Measurements from ENCODE around the gene SRRM2. TPM values are rescaled to one million over a fixed set of nuclear protein-coding genes. Genes with fewer than 3 reads are reported as not detected.

Gene SRRM2
- total and polyA plus RNA-seq, 4 donors, result 316 to 589 (median 447) TPM

DNA sequence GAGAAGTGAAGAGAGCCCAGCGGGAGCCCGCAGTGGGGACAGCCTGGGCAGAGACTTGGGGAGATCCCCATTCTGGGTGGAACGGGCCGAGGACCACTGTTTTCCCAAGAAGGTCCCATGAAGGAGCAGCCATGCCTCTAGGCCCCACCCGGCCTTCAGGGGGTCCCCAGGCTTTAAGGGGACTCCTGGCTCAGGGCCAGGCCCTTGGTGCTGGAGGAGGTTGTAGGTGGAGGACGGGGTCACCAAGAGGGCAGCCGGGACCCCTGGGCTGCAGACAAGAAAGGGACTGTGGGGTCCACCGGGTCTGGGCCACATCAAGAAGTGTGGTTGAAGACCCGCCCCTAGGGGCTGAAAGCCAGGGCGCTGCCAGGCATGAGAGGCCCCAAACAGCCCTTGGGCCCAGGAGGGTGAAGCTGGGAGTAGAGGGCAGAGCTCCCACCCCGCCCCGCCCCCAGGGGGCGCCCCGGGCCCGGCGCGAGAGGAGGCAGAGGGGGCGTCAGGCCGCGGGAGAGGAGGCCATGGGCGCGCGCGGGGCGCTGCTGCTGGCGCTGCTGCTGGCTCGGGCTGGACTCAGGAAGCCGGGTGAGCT, 64.4 kb downstream of the SRRM2 start, which contains the start of gene PRSS21:
Gene PRSS21, plus strand, starts transcription at position 487 of the 589 bp plus-strand sequence. Its CDS starts 32 bp downstream, at position 519.
- TF ChIP-seq, protein P1, sequence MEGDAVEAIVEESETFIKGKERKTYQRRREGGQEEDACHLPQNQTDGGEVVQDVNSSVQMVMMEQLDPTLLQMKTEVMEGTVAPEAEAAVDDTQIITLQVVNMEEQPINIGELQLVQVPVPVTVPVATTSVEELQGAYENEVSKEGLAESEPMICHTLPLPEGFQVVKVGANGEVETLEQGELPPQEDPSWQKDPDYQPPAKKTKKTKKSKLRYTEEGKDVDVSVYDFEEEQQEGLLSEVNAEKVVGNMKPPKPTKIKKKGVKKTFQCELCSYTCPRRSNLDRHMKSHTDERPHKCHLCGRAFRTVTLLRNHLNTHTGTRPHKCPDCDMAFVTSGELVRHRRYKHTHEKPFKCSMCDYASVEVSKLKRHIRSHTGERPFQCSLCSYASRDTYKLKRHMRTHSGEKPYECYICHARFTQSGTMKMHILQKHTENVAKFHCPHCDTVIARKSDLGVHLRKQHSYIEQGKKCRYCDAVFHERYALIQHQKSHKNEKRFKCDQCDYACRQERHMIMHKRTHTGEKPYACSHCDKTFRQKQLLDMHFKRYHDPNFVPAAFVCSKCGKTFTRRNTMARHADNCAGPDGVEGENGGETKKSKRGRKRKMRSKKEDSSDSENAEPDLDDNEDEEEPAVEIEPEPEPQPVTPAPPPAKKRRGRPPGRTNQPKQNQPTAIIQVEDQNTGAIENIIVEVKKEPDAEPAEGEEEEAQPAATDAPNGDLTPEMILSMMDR (IDR thresholded peaks at IDR 0.05; ENCODE audit: control extremely low read depth, extremely low read depth), result no peak
- Histone ChIP-seq H3K4me1 (ENCODE audit: control insufficient read depth in 5 of 5, insufficient read depth in 5 of 5, low read length in 5 of 5) (no peaks in the 10 kb centered on the region), H3K27me3 (ENCODE audit: control insufficient read depth in 3 of 3, insufficient read depth in 3 of 3, low read length in 2 of 3) (peaks cover 0 to 6% (median 0%) of the 10 kb centered on the region in 3 donors), H3K9me3 (ENCODE audit: control insufficient read depth in 4 of 4, insufficient read depth in 3 of 4, low read length in 3 of 4) (no peaks in the 10 kb centered on the region), H3K9ac (ENCODE audit: insufficient read depth in 1 of 2, low read length in 2 of 2) (no peak within 1 kb of the TSS), H3K36me3 (ENCODE audit: control insufficient read depth in 4 of 4, insufficient read depth in 4 of 4, low read length in 4 of 4) (no peaks in the 10 kb centered on the region), H3K27ac (ENCODE audit: low read depth in 1 of 2, low read length in 1 of 2) (no peak within 1 kb of the TSS), H3K4me3 (no peak within 1 kb of the TSS)
- 66 to 73% methylated on average over 28 of the region's 28 CpGs for WGBS, 2 donors
- ATAC-seq (ENCODE audit: insufficient read depth, low FRiP score) (no peak), DNase-seq (no peak)

DNA sequence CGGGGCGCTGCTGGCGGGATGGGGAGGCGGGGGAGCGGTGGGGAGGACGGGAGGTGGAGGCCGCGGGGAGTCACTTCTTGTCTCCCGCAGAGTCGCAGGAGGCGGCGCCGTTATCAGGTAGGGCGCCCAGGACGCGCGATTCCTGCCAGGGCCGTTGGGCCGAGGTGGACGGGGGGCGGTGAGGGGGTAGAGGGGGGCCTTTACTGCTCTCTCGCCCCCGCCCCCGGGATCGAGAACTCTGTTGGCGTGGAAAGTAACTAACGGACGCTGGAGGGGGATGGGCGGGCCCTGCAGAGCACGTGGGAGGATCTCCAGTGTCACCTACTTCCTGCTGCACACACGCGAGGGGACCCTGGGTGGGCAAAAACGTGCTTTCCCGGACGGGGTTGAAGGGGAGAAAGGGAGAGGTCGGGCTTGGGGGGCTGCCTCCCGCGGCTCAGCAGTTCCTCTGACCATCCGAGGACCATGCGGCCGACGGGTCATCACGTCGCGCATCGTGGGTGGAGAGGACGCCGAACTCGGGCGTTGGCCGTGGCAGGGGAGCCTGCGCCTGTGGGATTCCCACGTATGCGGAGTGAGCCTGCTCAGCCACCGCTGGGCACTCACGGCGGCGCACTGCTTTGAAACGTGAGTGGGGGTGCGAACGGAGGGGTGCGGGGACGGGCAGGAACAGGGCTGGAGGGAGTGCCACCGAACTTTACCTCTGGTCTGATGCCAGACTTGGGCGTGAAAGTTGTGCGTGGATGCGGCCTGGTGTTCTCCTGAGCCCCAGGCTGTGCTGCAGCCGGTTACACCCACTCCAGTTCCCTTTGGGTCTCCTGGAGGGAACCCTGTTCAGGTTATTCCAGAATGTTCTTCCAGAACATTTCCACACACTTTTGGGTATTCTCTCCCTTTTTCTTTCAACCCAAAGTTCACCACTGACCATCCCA, 65.2 kb downstream of the SRRM2 start:
- ATAC-seq (ENCODE audit: insufficient read depth, low FRiP score) (no peak), DNase-seq (no peak)
- H3K9ac ChIP-seq (ENCODE audit: insufficient read depth in 1 of 2, low read length in 2 of 2), result no peak overlapping the region
- peaks cover 0 to 6% (median 0%) of the 10 kb centered on the region in 3 donors for H3K27me3 ChIP-seq (ENCODE audit: control insufficient read depth in 3 of 3, insufficient read depth in 3 of 3, low read length in 2 of 3)
- no peak overlapping the region for H3K4me3 ChIP-seq
- no peaks in the 10 kb centered on the region for H3K36me3 ChIP-seq (ENCODE audit: control insufficient read depth in 4 of 4, insufficient read depth in 4 of 4, low read length in 4 of 4)
- H3K27ac ChIP-seq (ENCODE audit: low read depth in 1 of 2, low read length in 1 of 2), result no peak overlapping the region
- H3K4me1 ChIP-seq (ENCODE audit: control insufficient read depth in 5 of 5, insufficient read depth in 5 of 5, low read length in 5 of 5), result no peaks in the 10 kb centered on the region
- TF ChIP-seq, protein P1 (IDR thresholded peaks at IDR 0.05; ENCODE audit: control extremely low read depth, extremely low read depth), result no peak
- no peaks in the 10 kb centered on the region for H3K9me3 ChIP-seq (ENCODE audit: control insufficient read depth in 4 of 4, insufficient read depth in 3 of 4, low read length in 3 of 4)
- WGBS, 2 donors, result 74 to 84% methylated on average over 62 to 68 of the region's 68 CpGs

DNA sequence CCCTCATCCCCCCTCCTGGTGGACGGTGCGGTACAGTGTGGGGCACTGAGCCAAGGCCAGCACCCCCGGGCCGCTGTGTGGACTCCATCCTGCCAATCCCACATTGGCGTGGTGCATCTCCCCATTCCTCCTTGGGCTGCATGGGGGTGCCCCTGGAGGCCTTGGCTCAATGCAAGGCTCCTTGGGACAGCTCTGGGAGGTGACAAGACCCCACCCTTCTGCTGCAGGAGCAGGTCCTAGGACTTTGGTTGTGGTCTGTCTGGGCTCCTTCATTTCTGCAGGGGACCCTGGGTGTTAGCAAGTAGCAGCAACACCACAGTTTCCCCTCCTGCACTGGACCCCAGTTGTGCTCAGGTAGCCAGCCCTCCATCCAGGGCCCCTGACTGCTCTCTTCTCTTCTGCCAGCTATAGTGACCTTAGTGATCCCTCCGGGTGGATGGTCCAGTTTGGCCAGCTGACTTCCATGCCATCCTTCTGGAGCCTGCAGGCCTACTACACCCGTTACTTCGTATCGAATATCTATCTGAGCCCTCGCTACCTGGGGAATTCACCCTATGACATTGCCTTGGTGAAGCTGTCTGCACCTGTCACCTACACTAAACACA, 65.9 kb downstream of the SRRM2 start:
- Histone ChIP-seq H3K27ac (ENCODE audit: low read depth in 1 of 2, low read length in 1 of 2) (no peak overlapping the region), H3K9ac (ENCODE audit: insufficient read depth in 1 of 2, low read length in 2 of 2) (no peak overlapping the region), H3K4me3 (no peak overlapping the region), H3K36me3 (ENCODE audit: control insufficient read depth in 4 of 4, insufficient read depth in 4 of 4, low read length in 4 of 4) (no peaks in the 10 kb centered on the region), H3K4me1 (ENCODE audit: control insufficient read depth in 5 of 5, insufficient read depth in 5 of 5, low read length in 5 of 5) (no peaks in the 10 kb centered on the region), H3K9me3 (ENCODE audit: control insufficient read depth in 4 of 4, insufficient read depth in 3 of 4, low read length in 3 of 4) (no peaks in the 10 kb centered on the region), H3K27me3 (ENCODE audit: control insufficient read depth in 3 of 3, insufficient read depth in 3 of 3, low read length in 2 of 3) (peaks cover 0 to 6% (median 0%) of the 10 kb centered on the region in 3 donors)
- WGBS, 2 donors, result 83 to 91% methylated on average over 10 of the region's 10 CpGs
- no peak for DNase-seq
- TF ChIP-seq, protein P1 (IDR thresholded peaks at IDR 0.05; ENCODE audit: control extremely low read depth, extremely low read depth), result no peak
- ATAC-seq (ENCODE audit: insufficient read depth, low FRiP score), result no peak
